PFSK-1 (cell line): Measurements from ENCODE around the gene ROM1.
A peak's percentile ranks its signal among the peaks of the same experiment; 100 is the strongest.

ENCODE experiments used
- FOXP2 ChIP-seq: optimal IDR thresholded peaks from 2 replicates; pipeline ENCODE3; 2011; ENCODE audit warnings: borderline replicate concordance, control low read depth, inconsistent platforms; ENCODE audit not compliant: insufficient read depth; ENCODE audit errors: extremely low read length, extremely low read depth
- POLR2AphosphoS5 ChIP-seq: IDR thresholded peaks from 2 replicates; pipeline ENCODE4 v1.6.1; 2012; ENCODE audit warnings: low read depth, mild to moderate bottlenecking, control low read depth, low read length, moderate library complexity
- SIN3A ChIP-seq: IDR thresholded peaks from 2 replicates; pipeline ENCODE4 v1.6.1; 2012; ENCODE audit warnings: mild to moderate bottlenecking, low read length, moderate library complexity, borderline replicate concordance; ENCODE audit not compliant: insufficient read depth
- TAF1 ChIP-seq: IDR thresholded peaks from 2 replicates; pipeline ENCODE4 v1.6.1; 2012; ENCODE audit warnings: low read length, control low read depth, borderline replicate concordance; ENCODE audit not compliant: insufficient read depth
- TF ChIP-seq, protein P1 (sequence below), 2 experiments: IDR thresholded peaks; 2 replicates each; pipeline versions ENCODE4 v1.6.1 to v1.8.0; 2011 to 2012; ENCODE audit warnings: low read depth in 2 of 2, low read length in 2 of 2, control low read depth in 1 of 2, inconsistent platforms in 1 of 2, mild to moderate bottlenecking in 1 of 2, moderate library complexity in 1 of 2; ENCODE audit not compliant: insufficient read depth in 1 of 2

The ROM1 gene

DNA sequence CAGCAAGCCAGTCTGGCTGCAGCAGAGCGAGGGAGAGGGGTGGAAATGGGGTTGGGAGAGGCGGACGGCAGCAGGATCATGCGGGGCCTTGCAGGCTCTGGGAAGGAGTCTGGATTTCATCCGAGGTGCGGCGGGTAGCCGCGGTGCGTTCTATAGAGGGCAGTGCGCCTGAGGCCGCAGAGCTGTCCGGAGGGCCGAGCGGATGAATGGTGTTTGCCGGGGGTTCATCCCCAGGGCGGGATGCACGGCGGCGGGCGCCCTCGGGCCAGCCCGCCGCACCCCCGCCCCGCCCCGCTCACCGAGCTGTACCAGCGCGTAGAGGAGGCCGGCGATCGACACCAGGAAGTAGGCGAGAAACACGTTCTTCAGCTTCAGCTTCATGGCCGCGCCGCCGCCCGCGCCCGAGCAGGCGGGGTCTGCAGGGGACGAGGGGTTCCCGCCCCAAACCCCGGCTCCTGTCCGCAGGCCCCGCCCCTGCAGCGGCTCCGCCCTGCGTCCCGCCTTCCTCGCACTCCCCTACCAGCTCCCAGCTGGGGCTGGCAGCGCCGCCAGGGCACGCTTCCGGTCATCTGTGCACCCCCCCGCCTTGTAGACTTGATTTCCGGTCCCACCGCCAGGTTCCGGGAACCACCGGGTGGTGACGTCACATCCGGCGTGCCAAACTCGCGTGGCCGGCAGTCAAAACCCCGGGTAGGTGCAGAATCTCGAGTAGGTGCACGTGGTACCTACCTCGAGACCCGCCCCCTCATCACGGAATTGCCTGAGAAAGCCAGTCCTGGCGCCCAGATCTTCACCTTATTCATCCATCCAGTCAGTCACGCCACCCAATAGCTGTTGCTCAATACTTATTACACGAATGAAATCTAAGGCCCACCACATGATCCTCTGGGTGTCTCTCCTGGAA is 8.8 kb downstream of the ROM1 start, which contains the start of gene B3GAT3:
Gene B3GAT3 (minus strand): TSS at position 420 of the 904 bp plus-strand sequence. CDS start 39 bp downstream, at position 381.
- TF ChIP-seq POLR2AphosphoS5 (peak; percentile 93), TAF1 (no peak; the same call in 1 of the 2 replicates), FOXP2 (peak; percentile 98), SIN3A (peak; percentile 95; the same call in 1 of the 2 replicates)
- TF ChIP-seq, protein P1, sequence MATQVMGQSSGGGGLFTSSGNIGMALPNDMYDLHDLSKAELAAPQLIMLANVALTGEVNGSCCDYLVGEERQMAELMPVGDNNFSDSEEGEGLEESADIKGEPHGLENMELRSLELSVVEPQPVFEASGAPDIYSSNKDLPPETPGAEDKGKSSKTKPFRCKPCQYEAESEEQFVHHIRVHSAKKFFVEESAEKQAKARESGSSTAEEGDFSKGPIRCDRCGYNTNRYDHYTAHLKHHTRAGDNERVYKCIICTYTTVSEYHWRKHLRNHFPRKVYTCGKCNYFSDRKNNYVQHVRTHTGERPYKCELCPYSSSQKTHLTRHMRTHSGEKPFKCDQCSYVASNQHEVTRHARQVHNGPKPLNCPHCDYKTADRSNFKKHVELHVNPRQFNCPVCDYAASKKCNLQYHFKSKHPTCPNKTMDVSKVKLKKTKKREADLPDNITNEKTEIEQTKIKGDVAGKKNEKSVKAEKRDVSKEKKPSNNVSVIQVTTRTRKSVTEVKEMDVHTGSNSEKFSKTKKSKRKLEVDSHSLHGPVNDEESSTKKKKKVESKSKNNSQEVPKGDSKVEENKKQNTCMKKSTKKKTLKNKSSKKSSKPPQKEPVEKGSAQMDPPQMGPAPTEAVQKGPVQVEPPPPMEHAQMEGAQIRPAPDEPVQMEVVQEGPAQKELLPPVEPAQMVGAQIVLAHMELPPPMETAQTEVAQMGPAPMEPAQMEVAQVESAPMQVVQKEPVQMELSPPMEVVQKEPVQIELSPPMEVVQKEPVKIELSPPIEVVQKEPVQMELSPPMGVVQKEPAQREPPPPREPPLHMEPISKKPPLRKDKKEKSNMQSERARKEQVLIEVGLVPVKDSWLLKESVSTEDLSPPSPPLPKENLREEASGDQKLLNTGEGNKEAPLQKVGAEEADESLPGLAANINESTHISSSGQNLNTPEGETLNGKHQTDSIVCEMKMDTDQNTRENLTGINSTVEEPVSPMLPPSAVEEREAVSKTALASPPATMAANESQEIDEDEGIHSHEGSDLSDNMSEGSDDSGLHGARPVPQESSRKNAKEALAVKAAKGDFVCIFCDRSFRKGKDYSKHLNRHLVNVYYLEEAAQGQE (IDR thresholded peaks at IDR 0.05; ENCODE audit: insufficient read depth in 1 of 2, low read depth in 2 of 2, low read length in 2 of 2), result peak in 1 of 2 experiments; percentile 10; a peak in 2 of 4 replicates

DNA sequence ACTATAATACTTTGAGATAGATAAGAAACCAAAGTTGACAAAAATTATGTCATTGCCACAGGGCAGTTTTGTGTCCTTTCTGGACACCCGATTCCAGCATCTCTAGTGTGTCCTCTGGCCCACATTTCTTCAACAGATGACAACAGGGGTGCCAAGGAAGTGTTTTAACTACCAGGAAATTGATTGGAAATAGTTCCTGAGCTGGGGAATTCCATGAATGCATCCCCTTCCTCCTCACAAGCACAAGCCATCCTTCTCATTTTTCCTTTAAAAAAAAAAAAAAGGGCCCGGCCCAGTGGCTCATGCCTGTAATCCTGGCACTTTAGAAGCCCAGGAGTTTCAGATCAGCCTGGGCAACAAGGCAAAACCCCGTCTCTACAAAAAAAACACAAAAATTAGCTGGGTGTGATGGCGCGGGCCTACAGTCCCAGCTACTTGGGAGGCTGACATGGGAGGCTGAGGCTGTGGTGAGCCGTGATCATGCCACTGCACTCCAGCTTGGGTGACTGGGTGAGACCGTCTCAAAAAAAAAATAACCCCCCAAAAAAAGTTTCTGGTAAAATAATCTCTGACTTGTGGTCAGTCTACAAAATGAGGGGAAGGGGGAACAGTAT is 9.5 kb downstream of the ROM1 start:
- TF ChIP-seq, protein P1 (IDR thresholded peaks at IDR 0.05; ENCODE audit: insufficient read depth in 1 of 2, low read depth in 2 of 2, low read length in 2 of 2), result no peak
- TF ChIP-seq SIN3A, result no peak
- no peak for TF ChIP-seq POLR2AphosphoS5
- no peak for TF ChIP-seq FOXP2
- no peak for TF ChIP-seq TAF1

DNA sequence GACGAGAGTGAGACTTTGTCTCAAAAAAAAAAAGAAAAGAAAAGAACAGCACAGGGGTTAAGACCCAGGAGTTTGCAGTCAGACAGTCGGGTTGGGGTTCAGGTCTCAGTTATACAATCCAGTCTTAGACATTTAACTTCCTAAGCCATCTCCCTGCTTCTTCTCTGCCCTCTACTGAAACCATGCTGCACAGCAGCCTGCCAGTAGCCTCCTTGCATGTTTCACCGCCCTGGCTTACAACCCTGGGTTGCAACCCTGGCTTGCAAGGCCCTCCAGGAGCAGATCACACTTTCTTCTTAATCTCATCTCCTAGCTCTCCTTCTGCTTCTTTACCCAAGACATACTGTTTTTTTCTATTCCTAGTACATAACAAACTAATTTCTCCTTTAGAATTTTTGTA is 14.7 kb downstream of the ROM1 start:
- TF ChIP-seq, protein P1 (IDR thresholded peaks at IDR 0.05; ENCODE audit: insufficient read depth in 1 of 2, low read depth in 2 of 2, low read length in 2 of 2), result no peak
- TF ChIP-seq POLR2AphosphoS5, result no peak
- TF ChIP-seq SIN3A, result no peak
- TF ChIP-seq TAF1, result no peak

DNA sequence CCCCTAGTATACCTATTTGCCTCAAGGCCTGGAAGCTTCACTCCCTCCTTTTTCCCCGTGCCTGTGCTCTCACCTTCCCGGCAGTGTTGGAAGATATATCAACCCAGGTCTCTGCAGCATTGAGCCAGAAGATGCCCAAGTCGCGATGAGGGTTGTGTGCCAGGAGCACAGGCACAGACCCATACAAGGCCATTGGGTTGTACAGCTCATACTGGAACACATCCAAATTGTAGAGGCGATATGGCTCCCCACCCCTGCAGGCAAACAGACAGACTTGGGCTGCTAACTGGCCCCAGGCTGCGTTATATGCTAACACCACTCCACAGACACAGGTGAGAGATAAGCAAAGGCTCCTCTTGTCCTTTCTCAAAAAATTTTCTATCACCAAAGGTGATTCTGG is 19.4 kb downstream of the ROM1 start:
- no peak for TF ChIP-seq TAF1
- TF ChIP-seq POLR2AphosphoS5, result no peak
- TF ChIP-seq FOXP2, result no peak
- TF ChIP-seq, protein P1 (IDR thresholded peaks at IDR 0.05; ENCODE audit: insufficient read depth in 1 of 2, low read depth in 2 of 2, low read length in 2 of 2), result no peak
- TF ChIP-seq SIN3A, result no peak
